DOHH2 (cell line): ENCODE data around the gene TSEN2.
A peak's percentile ranks its signal among the peaks of the same experiment; 100 is the strongest.

Source experiments
- H3F3A ChIP-seq: fragments of 200-600 bp; sonication (generic), shearing (Covaris generic); 2 replicates; pipeline ENCODE4 v1.6.0; 2016; ENCODE audit warnings: antibody characterized with exemption, mild to moderate bottlenecking; ENCODE audit not compliant: control insufficient read depth, insufficient read depth
- H3K27ac ChIP-seq: fragments of 200-600 bp; sonication (generic); 2 replicates; pipeline ENCODE4 v1.5.1; 2014; ENCODE audit warnings: low read depth, mild to moderate bottlenecking, low read length, moderate library complexity
- H3K27me3 ChIP-seq: fragments of 200-600 bp; sonication (generic); 2 replicates; pipeline ENCODE4 v1.6.1; 2014; ENCODE audit warnings: mild to moderate bottlenecking, low read length, mixed read lengths; ENCODE audit not compliant: control insufficient read depth
- H3K36me3 ChIP-seq: fragments of 200-600 bp; sonication (generic); 2 replicates; pipeline ENCODE4 v1.6.1; 2014; ENCODE audit warnings: mild to moderate bottlenecking, low read length, moderate library complexity, mixed read lengths; ENCODE audit not compliant: control insufficient read depth
- H3K4me1 ChIP-seq: fragments of 200-600 bp; sonication (generic); 2 replicates; pipeline ENCODE4 v1.6.1; 2014; ENCODE audit warnings: mild to moderate bottlenecking, low read length, mixed read lengths; ENCODE audit not compliant: control insufficient read depth
- H3K4me2 ChIP-seq: fragments of 200-600 bp; sonication (generic); 2 replicates; pipeline ENCODE4 v1.6.0; 2014; ENCODE audit warnings: mild to moderate bottlenecking, low read length, moderate library complexity
- H3K4me3 ChIP-seq: fragments of 200-600 bp; sonication (generic); 2 replicates; pipeline ENCODE4 v1.5.1; 2014; ENCODE audit warnings: mild to moderate bottlenecking, low read length, mixed read lengths
- H3K79me2 ChIP-seq: fragments of 200-600 bp; sonication (generic); 2 replicates; pipeline ENCODE4 v1.6.1; 2014; ENCODE audit warnings: mild to moderate bottlenecking, low read length, mixed read lengths; ENCODE audit not compliant: control insufficient read depth
- H3K9me2 ChIP-seq: fragments of 200-600 bp; sonication (generic); replicated peaks from 2 replicates; pipeline ENCODE4 v1.6.1; 2014; ENCODE audit warnings: mild to moderate bottlenecking, low read length, mixed read lengths; ENCODE audit not compliant: control insufficient read depth
- H3K9me3 ChIP-seq: fragments of 200-600 bp; sonication (generic); 2 replicates; pipeline ENCODE4 v1.6.1; 2014; ENCODE audit warnings: antibody characterized with exemption, low read length, mixed read lengths; ENCODE audit not compliant: control insufficient read depth, insufficient read depth
- H4K20me1 ChIP-seq: fragments of 200-600 bp; sonication (generic); 2 replicates; pipeline ENCODE4 v1.6.0; 2014; ENCODE audit warnings: low read depth, mild to moderate bottlenecking, antibody characterized with exemption, low read length, moderate library complexity; ENCODE audit not compliant: control insufficient read depth, insufficient read depth
- CTCF ChIP-seq: fragments of 200-600 bp; sonication (generic); IDR thresholded peaks from one replicate; pipeline ENCODE4 v1.5.1; 2014; ENCODE audit warnings: antibody characterized with exemption, mild to moderate bottlenecking, low read depth, low read length; ENCODE audit not compliant: poor library complexity, severe bottlenecking
- EZH2phosphoT487 ChIP-seq: fragments of 200-600 bp; sonication (generic); IDR thresholded peaks from 2 replicates; pipeline ENCODE4 v1.6.1; 2017; ENCODE audit warnings: borderline replicate concordance, mild to moderate bottlenecking, antibody characterized with exemption, low read length, moderate library complexity, mixed read lengths

Gene TSEN2

GRCh38 chr3:12556314-12556689 lies 72.0 kb downstream of the TSEN2 start:
- peak overlapping the region; percentile 9; the same call in 1 of the 2 replicates for H3K27ac ChIP-seq
- H3K4me1 ChIP-seq = peaks cover 42% of the 10 kb centered on the region
- no peaks in the 10 kb centered on the region for H3K9me3 ChIP-seq
- H3K27me3 ChIP-seq = peaks cover 8% of the 10 kb centered on the region
- TF ChIP-seq CTCF = no peak
- no peak for TF ChIP-seq EZH2phosphoT487
- H3K79me2 ChIP-seq = peaks cover 44% of the 10 kb centered on the region
- H3K36me3 ChIP-seq = peaks cover 4% of the 10 kb centered on the region; the same call in 1 of the 2 replicates
- H4K20me1 ChIP-seq = peaks cover 26% of the 10 kb centered on the region
- H3K4me2 ChIP-seq = peak overlapping the region; percentile 89
- H3F3A ChIP-seq = peaks cover 4% of the 10 kb centered on the region; the same call in 1 of the 2 replicates
- no peaks in the 10 kb centered on the region for H3K9me2 ChIP-seq
- H3K4me3 ChIP-seq = peak overlapping the region; percentile 94

- no peaks in the 10 kb centered on the region for H3K9me2 ChIP-seq
- H3K79me2 ChIP-seq = peaks cover 50% of the 10 kb centered on the region
- TF ChIP-seq EZH2phosphoT487 = no peak
- TF ChIP-seq CTCF = no peak
These were observed 72.6 kb downstream of the TSEN2 start, which contains the start of gene MKRN2 for GRCh38 chr3:12556690-12557472. Gene MKRN2, plus strand, starts transcription at chr3:12557087. Its CDS starts 64 bp downstream, at chr3:12557151.

GRCh38 chr3:12557473-12558100 lies 73.3 kb downstream of the TSEN2 start:
- Histone ChIP-seq H3K9me3 (no peaks in the 10 kb centered on the region), H3K27me3 (peaks cover 8% of the 10 kb centered on the region), H3F3A (peaks cover 4% of the 10 kb centered on the region; the same call in 1 of the 2 replicates), H3K4me3 (peak overlapping the region; percentile 94), H3K36me3 (peaks cover 4% of the 10 kb centered on the region; the same call in 1 of the 2 replicates), H3K79me2 (peaks cover 57% of the 10 kb centered on the region), H3K4me2 (peak overlapping the region; percentile 89), H3K4me1 (peaks cover 42% of the 10 kb centered on the region), H3K9me2 (no peaks in the 10 kb centered on the region), H3K27ac (peak overlapping the region; percentile 44), H4K20me1 (peaks cover 26% of the 10 kb centered on the region)
- TF ChIP-seq CTCF = no peak
- TF ChIP-seq EZH2phosphoT487 = no peak

More at GRCh38 chr3:12556690-12557472, 72.6 kb downstream of the TSEN2 start, which contains the start of gene MKRN2:
- H3K4me1 ChIP-seq = peaks cover 42% of the 10 kb centered on the region
- H3K9me3 ChIP-seq = no peaks in the 10 kb centered on the region
- peak within 1 kb of the TSS; percentile 44 for H3K27ac ChIP-seq
- peaks cover 26% of the 10 kb centered on the region for H4K20me1 ChIP-seq
- peak within 1 kb of the TSS; percentile 89 for H3K4me2 ChIP-seq
- H3K27me3 ChIP-seq = peaks cover 8% of the 10 kb centered on the region
- peaks cover 4% of the 10 kb centered on the region; the same call in 1 of the 2 replicates for H3F3A ChIP-seq
- peak within 1 kb of the TSS; percentile 94 for H3K4me3 ChIP-seq
- H3K36me3 ChIP-seq = peaks cover 4% of the 10 kb centered on the region; the same call in 1 of the 2 replicates
